Heart left ventricle (tissue), 13 donors: Measurements from ENCODE around the gene LRBA.

Experiments used
- CTCF ChIP-seq, 12 donors: fragments of 200-600 bp; sonication (generic) in 4 of 12; IDR thresholded peaks; one replicate each; pipeline versions ENCODE4 v1.5.0 to v1.8.0; 2018 to 2022; ENCODE audit warnings: antibody characterized with exemption in 12 of 12, mild to moderate bottlenecking in 5 of 12
- POLR2A ChIP-seq, 2 donors: fragments of 450-650 bp; IDR thresholded peaks; one replicate each; pipeline ENCODE4 v1.6.1; 2017; ENCODE audit warnings: antibody characterized with exemption in 2 of 2, mild to moderate bottlenecking in 2 of 2, moderate library complexity in 2 of 2
- donor health status: ischemic (EF 13 %, LVEDD 7.1; RV severe dilation, severe dysfunction).
- donor health status: DM: no; HTN: yes; CAD: no.
- donor health status: DM: no; HTN: no; CAD: no.
- donor health status: ischemic (EF 25% LVEDD 6.9; RV normal size, moderate dysfunction).
- donor health status: ischemic (EF 25% LVEDD 5.7; RV mildly dilated, moderate dysfunction).
- donor health status: ischemic (EF 35%, LVEDD 5.7; RV mildly dilated, moderate dysfunction).
- donor health status: nonischemic (EF 11% LVEDD 7.7; RV severe dilation, severe dysfunction).
- donor health status: DM: yes; HTN: yes; CAD: no.
- donor health status: PGD.
- donor health status: ischemic (EF 29% LVEDD 5.4; RV normal size, mild dysfunction).
- donor health status: nonischemic (EF 23%, LVEDD 6.1; RV moderate dilation, normal function).

GRCh38 chr4:150286656-150287055 is 728.4 kb downstream of the LRBA start:
- no peak for TF ChIP-seq CTCF (IDR thresholded peaks at IDR 0.05)
- TF ChIP-seq POLR2A (IDR thresholded peaks at IDR 0.05): no peak
